ENCODE results near the gene MTUS2. TPM values are rescaled to one million over a fixed set of nuclear protein-coding genes. Genes with fewer than 3 reads are reported as not detected.
A peak's percentile ranks its signal among the peaks of the same experiment; 100 is the strongest.

Gene MTUS2
- total and polyA plus RNA-seq, 2 experiments from 2014 or later, result 0.27 to 0.38 TPM

DNA sequence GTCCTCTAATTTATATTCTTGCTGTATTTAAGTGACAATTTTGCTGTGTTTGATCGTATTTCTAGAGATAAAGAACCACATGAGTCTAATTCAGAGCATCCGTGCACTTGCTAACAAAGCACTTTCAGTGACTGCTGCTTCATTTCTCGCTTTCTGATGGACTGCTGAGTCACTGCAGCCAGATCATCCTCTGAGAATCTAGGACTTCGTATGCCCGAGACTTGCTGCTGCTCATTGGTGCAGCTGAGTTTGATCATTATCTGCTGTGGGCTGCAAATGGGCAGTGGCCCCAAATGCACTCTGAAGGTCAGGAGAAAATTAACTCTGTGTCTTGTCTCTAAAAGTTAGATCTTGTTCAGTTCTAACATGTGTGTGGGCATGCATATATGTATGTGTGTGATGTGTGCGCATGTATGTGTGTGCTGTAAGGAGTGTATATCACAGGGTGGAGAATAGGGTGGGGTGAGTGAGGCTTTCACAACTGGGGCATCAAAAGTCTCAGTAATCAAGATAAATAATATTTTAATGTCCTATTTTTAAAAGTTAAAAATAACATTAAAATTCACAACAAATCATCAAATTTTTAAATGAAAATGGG lies 342.6 kb downstream of the MTUS2 start:
- Mint-ChIP-seq H3K27me3 (ENCODE audit: insufficient read depth, low read depth, poor library complexity) (no peaks in the 10 kb centered on the region), H3K4me3 (no peak overlapping the region), H3K36me3 (ENCODE audit: low read depth) (no peaks in the 10 kb centered on the region), H3K4me1 (peaks cover 4% of the 10 kb centered on the region; the same call in 1 of the 3 replicates), H3K27ac (peak overlapping the region; percentile 75), H3K9me3 (no peaks in the 10 kb centered on the region)
- Histone ChIP-seq H3F3A (replicated peaks; ENCODE audit: low read depth) (no peaks in the 10 kb centered on the region), H3K9me2 (ENCODE audit: insufficient read depth) (no peaks in the 10 kb centered on the region), H4K20me1 (replicated peaks; ENCODE audit: insufficient read depth) (no peaks in the 10 kb centered on the region), H3K79me2 (replicated peaks; ENCODE audit: insufficient read depth) (no peaks in the 10 kb centered on the region), H3K4me1 (ENCODE audit: insufficient read depth) (no peaks in the 10 kb centered on the region), H3K4me2 (no peak overlapping the region), H3K36me3 (ENCODE audit: insufficient read depth) (no peaks in the 10 kb centered on the region), H2AFZ (peak overlapping the region; percentile 19; the same call in 1 of the 2 replicates), H3K27me3 (ENCODE audit: insufficient read depth) (no peaks in the 10 kb centered on the region), H3K27ac (ENCODE audit: low read depth) (no peak overlapping the region), H3K4me3 (no peak overlapping the region)
- ATAC-seq (no peak), DNase-seq (ENCODE audit: low spot score) (no peak)
- TF ChIP-seq POLR2AphosphoS5 (IDR thresholded peaks at IDR 0.05; ENCODE audit: low read depth) (no peak), CREB1 (CRISPR knock-in tag; IDR thresholded peaks at IDR 0.05; ENCODE audit: low read depth) (no peak), ZNF114 (CRISPR knock-in tag; IDR thresholded peaks at IDR 0.05) (no peak), STAT1 (IDR thresholded peaks at IDR 0.05; ENCODE audit: unreplicated experiment) (no peak), NANOG (IDR thresholded peaks at IDR 0.05; ENCODE audit: borderline replicate concordance) (no peak), ZNF331 (CRISPR knock-in tag; IDR thresholded peaks at IDR 0.05; ENCODE audit: low read depth) (no peak), JUNB (IDR thresholded peaks at IDR 0.05; ENCODE audit: unreplicated experiment) (no peak), EZH2phosphoT487 (IDR thresholded peaks at IDR 0.05; ENCODE audit: unreplicated experiment) (no peak)
- TF ChIP-seq, protein P1, sequence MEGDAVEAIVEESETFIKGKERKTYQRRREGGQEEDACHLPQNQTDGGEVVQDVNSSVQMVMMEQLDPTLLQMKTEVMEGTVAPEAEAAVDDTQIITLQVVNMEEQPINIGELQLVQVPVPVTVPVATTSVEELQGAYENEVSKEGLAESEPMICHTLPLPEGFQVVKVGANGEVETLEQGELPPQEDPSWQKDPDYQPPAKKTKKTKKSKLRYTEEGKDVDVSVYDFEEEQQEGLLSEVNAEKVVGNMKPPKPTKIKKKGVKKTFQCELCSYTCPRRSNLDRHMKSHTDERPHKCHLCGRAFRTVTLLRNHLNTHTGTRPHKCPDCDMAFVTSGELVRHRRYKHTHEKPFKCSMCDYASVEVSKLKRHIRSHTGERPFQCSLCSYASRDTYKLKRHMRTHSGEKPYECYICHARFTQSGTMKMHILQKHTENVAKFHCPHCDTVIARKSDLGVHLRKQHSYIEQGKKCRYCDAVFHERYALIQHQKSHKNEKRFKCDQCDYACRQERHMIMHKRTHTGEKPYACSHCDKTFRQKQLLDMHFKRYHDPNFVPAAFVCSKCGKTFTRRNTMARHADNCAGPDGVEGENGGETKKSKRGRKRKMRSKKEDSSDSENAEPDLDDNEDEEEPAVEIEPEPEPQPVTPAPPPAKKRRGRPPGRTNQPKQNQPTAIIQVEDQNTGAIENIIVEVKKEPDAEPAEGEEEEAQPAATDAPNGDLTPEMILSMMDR (conservative IDR thresholded peaks at IDR 0.05; ENCODE audit: low read depth in 2 of 2), result no peak
- TF ChIP-seq, protein P2, sequence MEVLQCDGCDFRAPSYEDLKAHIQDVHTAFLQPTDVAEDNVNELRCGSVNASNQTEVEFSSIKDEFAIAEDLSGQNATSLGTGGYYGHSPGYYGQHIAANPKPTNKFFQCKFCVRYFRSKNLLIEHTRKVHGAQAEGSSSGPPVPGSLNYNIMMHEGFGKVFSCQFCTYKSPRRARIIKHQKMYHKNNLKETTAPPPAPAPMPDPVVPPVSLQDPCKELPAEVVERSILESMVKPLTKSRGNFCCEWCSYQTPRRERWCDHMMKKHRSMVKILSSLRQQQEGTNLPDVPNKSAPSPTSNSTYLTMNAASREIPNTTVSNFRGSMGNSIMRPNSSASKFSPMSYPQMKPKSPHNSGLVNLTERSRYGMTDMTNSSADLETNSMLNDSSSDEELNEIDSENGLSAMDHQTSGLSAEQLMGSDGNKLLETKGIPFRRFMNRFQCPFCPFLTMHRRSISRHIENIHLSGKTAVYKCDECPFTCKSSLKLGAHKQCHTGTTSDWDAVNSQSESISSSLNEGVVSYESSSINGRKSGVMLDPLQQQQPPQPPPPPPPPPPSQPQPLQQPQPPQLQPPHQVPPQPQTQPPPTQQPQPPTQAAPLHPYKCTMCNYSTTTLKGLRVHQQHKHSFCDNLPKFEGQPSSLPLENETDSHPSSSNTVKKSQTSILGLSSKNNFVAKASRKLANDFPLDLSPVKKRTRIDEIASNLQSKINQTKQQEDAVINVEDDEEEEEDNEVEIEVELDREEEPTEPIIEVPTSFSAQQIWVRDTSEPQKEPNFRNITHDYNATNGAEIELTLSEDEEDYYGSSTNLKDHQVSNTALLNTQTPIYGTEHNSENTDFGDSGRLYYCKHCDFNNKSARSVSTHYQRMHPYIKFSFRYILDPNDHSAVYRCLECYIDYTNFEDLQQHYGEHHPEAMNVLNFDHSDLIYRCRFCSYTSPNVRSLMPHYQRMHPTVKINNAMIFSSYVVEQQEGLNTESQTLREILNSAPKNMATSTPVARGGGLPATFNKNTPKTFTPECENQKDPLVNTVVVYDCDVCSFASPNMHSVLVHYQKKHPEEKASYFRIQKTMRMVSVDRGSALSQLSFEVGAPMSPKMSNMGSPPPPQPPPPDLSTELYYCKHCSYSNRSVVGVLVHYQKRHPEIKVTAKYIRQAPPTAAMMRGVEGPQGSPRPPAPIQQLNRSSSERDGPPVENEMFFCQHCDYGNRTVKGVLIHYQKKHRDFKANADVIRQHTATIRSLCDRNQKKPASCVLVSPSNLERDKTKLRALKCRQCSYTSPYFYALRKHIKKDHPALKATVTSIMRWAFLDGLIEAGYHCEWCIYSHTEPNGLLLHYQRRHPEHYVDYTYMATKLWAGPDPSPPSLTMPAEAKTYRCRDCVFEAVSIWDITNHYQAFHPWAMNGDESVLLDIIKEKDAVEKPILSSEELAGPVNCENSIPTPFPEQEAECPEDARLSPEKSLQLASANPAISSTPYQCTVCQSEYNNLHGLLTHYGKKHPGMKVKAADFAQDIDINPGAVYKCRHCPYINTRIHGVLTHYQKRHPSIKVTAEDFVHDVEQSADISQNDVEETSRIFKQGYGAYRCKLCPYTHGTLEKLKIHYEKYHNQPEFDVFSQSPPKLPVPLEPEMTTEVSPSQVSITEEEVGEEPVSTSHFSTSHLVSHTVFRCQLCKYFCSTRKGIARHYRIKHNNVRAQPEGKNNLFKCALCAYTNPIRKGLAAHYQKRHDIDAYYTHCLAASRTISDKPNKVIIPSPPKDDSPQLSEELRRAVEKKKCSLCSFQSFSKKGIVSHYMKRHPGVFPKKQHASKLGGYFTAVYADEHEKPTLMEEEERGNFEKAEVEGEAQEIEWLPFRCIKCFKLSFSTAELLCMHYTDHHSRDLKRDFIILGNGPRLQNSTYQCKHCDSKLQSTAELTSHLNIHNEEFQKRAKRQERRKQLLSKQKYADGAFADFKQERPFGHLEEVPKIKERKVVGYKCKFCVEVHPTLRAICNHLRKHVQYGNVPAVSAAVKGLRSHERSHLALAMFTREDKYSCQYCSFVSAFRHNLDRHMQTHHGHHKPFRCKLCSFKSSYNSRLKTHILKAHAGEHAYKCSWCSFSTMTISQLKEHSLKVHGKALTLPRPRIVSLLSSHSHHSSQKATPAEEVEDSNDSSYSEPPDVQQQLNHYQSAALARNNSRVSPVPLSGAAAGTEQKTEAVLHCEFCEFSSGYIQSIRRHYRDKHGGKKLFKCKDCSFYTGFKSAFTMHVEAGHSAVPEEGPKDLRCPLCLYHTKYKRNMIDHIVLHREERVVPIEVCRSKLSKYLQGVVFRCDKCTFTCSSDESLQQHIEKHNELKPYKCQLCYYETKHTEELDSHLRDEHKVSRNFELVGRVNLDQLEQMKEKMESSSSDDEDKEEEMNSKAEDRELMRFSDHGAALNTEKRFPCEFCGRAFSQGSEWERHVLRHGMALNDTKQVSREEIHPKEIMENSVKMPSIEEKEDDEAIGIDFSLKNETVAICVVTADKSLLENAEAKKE (CRISPR knock-in tag; IDR thresholded peaks at IDR 0.05), result no peak
- TF ChIP-seq, protein P3, sequence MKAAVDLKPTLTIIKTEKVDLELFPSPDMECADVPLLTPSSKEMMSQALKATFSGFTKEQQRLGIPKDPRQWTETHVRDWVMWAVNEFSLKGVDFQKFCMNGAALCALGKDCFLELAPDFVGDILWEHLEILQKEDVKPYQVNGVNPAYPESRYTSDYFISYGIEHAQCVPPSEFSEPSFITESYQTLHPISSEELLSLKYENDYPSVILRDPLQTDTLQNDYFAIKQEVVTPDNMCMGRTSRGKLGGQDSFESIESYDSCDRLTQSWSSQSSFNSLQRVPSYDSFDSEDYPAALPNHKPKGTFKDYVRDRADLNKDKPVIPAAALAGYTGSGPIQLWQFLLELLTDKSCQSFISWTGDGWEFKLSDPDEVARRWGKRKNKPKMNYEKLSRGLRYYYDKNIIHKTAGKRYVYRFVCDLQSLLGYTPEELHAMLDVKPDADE (IDR thresholded peaks at IDR 0.05), result no peak
